Measurements from ENCODE around the gene SYPL1.

Gene SYPL1

DNA sequence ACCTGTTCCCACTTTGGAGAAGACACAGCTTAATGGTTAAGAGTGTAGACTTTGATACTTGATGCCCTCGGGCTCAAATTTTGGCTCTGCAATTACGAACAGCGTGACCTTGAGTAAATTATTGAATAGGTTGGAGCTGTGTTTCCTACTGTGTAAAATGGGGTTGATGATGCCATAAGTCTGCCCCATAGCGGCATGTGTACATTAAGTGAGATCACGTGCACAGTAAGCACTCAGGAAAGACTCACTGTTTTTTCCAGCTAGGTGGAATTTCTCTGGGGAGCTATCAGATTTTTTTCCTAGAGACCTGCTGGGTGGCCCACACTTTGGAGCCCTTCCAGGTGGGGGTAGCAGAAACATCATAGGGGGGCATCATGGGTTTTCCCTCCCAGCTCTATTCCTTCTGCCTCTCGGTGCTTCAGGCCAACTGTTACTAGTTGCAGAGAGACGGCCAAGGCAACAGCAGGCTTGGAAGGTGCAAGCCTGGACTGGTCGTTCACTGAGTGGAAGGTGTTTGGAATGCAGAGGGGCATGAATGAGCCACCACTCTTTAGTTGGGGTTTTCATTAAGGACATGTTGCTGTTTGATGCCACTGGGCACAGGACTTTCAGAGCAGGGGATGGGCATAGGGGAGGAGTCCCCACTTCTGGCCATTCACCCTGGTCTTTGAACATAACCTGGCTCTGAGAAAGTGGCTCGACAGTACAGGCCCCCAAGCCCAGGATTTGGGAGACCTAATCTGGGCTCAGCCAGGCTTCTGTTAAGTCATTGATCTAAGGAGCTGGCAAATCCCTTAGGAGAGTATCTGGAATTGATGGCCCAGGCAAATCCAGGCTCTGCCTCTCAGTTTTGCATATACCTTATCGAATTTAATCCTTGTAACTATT is 64.0 kb downstream of the SYPL1 start:
- no peaks in the 10 kb centered on the region for H3K9me3 ChIP-seq
- no peaks in the 10 kb centered on the region for H3K36me3 ChIP-seq
- no peaks in the 10 kb centered on the region for H3K4me1 ChIP-seq (ENCODE audit: control insufficient read depth in 1 of 2, insufficient read depth in 1 of 2, low read depth in 1 of 2, low read length in 1 of 2)
- no peak overlapping the region for H3K27ac ChIP-seq
- H3K27me3 ChIP-seq, result peaks cover 72% of the 10 kb centered on the region
- no peak overlapping the region for H3K4me3 ChIP-seq (ENCODE audit: low read depth in 1 of 2, low read length in 1 of 2)
- TF ChIP-seq, protein P1, sequence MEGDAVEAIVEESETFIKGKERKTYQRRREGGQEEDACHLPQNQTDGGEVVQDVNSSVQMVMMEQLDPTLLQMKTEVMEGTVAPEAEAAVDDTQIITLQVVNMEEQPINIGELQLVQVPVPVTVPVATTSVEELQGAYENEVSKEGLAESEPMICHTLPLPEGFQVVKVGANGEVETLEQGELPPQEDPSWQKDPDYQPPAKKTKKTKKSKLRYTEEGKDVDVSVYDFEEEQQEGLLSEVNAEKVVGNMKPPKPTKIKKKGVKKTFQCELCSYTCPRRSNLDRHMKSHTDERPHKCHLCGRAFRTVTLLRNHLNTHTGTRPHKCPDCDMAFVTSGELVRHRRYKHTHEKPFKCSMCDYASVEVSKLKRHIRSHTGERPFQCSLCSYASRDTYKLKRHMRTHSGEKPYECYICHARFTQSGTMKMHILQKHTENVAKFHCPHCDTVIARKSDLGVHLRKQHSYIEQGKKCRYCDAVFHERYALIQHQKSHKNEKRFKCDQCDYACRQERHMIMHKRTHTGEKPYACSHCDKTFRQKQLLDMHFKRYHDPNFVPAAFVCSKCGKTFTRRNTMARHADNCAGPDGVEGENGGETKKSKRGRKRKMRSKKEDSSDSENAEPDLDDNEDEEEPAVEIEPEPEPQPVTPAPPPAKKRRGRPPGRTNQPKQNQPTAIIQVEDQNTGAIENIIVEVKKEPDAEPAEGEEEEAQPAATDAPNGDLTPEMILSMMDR (IDR thresholded peaks at IDR 0.05), result no peak

DNA sequence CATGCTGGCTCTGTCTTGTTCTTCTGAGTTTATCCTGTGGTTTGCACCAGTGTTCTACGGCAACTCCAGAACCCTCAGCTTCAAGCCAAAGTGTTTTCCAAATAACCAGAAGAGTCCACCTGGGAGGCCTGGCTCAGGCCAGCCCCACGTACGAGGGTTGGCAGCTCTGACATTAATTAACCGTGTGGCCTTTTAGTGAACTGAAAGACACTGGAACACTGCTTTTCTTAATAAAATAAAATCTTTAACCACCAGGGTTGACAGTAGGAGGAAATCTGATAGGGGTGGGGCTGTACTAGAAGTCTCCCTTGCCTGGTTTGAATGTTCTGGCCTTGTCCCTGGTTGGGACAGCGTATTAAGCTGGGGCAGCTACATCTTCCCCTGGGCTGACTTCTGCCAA is 64.9 kb downstream of the SYPL1 start:
- peaks cover 3% of the 10 kb centered on the region in 2 experiments for H3K4me1 ChIP-seq (ENCODE audit: control insufficient read depth in 1 of 2, insufficient read depth in 1 of 2, low read depth in 1 of 2, low read length in 1 of 2)
- no peak overlapping the region for H3K27ac ChIP-seq
- TF ChIP-seq, protein P1 (IDR thresholded peaks at IDR 0.05), result no peak
- no peak overlapping the region for H3K4me3 ChIP-seq (ENCODE audit: low read depth in 1 of 2, low read length in 1 of 2)
- H3K27me3 ChIP-seq, result peaks cover 63% of the 10 kb centered on the region
- H3K36me3 ChIP-seq, result no peaks in the 10 kb centered on the region
- H3K9me3 ChIP-seq, result no peaks in the 10 kb centered on the region

GRCh38 chr7:106045586-106045985 is 66.5 kb downstream of the SYPL1 start:
- Histone ChIP-seq H3K4me3 (ENCODE audit: low read depth in 1 of 2, low read length in 1 of 2) (no peak overlapping the region), H3K9me3 (no peaks in the 10 kb centered on the region), H3K36me3 (no peaks in the 10 kb centered on the region), H3K27ac (no peak overlapping the region), H3K27me3 (peaks cover 61% of the 10 kb centered on the region), H3K4me1 (ENCODE audit: control insufficient read depth in 1 of 2, insufficient read depth in 1 of 2, low read depth in 1 of 2, low read length in 1 of 2) (peaks cover 3% of the 10 kb centered on the region in 2 experiments)
- TF ChIP-seq, protein P1 (IDR thresholded peaks at IDR 0.05), result no peak

DNA sequence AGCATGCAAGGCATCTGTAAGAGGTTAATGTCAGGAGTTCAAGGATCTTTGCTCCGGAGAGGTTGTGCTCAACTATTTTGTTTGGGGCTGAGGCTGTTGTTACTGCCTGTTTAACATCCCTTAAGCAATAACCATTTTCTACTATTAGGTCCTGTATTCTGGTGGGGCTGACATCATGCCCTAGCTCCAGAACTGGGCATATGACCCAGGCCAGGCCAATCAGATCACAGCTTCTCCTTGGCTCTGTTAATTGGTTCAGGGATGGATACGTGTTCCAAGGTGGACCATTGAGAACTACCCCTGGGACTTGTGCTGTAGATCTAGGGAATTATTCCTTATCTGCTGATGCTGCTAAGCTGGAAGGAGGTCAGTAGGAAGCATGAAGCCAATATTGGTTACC is 67.0 kb downstream of the SYPL1 start:
- H3K36me3 ChIP-seq, result no peaks in the 10 kb centered on the region
- H3K4me3 ChIP-seq (ENCODE audit: low read depth in 1 of 2, low read length in 1 of 2), result no peak overlapping the region
- H3K27ac ChIP-seq, result no peak overlapping the region
- H3K9me3 ChIP-seq, result no peaks in the 10 kb centered on the region
- TF ChIP-seq, protein P1 (IDR thresholded peaks at IDR 0.05), result no peak
- H3K4me1 ChIP-seq (ENCODE audit: control insufficient read depth in 1 of 2, insufficient read depth in 1 of 2, low read depth in 1 of 2, low read length in 1 of 2), result peaks cover 3% of the 10 kb centered on the region in 2 experiments
- H3K27me3 ChIP-seq, result peaks cover 61% of the 10 kb centered on the region

GRCh38 chr7:106042196-106042611 is 69.9 kb downstream of the SYPL1 start:
- Histone ChIP-seq H3K27me3 (peaks cover 47% of the 10 kb centered on the region), H3K9me3 (no peaks in the 10 kb centered on the region), H3K27ac (no peak overlapping the region), H3K4me1 (ENCODE audit: control insufficient read depth in 1 of 2, insufficient read depth in 1 of 2, low read depth in 1 of 2, low read length in 1 of 2) (peaks cover 3% of the 10 kb centered on the region in 2 experiments), H3K36me3 (no peaks in the 10 kb centered on the region), H3K4me3 (ENCODE audit: low read depth in 1 of 2, low read length in 1 of 2) (no peak overlapping the region)
- TF ChIP-seq, protein P1 (IDR thresholded peaks at IDR 0.05), result no peak

Data from neutrophil (primary cell).